ENCODE results near the gene SPSB2. TPM values are rescaled to one million over a fixed set of nuclear protein-coding genes. Genes with fewer than 3 reads are reported as not detected.
"Not testable (repeated sequence)": the region's sequence is repeated elsewhere in the genome, so short reads cannot be mapped to it uniquely, and the experiment has no call there.

The SPSB2 gene
- total RNA-seq, 4 donors from 2014 or later = 3.0 to 16.5 (median 7.5) TPM

GRCh38 chr12:6866163-6866919 is 6.8 kb downstream of the SPSB2 start:
- Histone ChIP-seq H3K27me3 (no peaks in the 10 kb centered on the region), H3K27ac (peak overlapping the region; percentile 94), H3K36me3 (peaks cover 66% of the 10 kb centered on the region), H3K4me3 (peak overlapping the region; percentile 97), H3K4me1 (peaks cover 39% of the 10 kb centered on the region), H3K9me3 (no peaks in the 10 kb centered on the region)
- 65% methylated on average over 19 of the region's 19 CpGs for WGBS
- TF ChIP-seq POLR2A (IDR thresholded peaks at IDR 0.05) (no peak), CTCF (IDR thresholded peaks at IDR 0.05) (no peak), POLR2AphosphoS5 (IDR thresholded peaks at IDR 0.05) (no peak), EP300 (IDR thresholded peaks at IDR 0.05) (no peak)
- DNase-seq (ENCODE audit: low spot score in 2 of 2) = no peak

- not testable (repeated sequence) for H3K4me3 ChIP-seq; H3K27ac ChIP-seq; H3K27me3 ChIP-seq; DNase-seq (ENCODE audit: low spot score in 2 of 2); H3K9me3 ChIP-seq
- Histone ChIP-seq H3K36me3 (peaks cover 66% of the 10 kb centered on the region), H3K4me1 (peaks cover 32% of the 10 kb centered on the region)
- WGBS = 99% methylated on average over 5 of the region's 5 CpGs
These were observed 7.8 kb downstream of the SPSB2 start for GRCh38 chr12:6865307-6865706.

- no peaks in the 10 kb centered on the region for H3K27me3 ChIP-seq
- H3K27ac ChIP-seq = no peak overlapping the region
- H3K4me3 ChIP-seq = no peak overlapping the region
- peaks cover 17% of the 10 kb centered on the region for H3K4me1 ChIP-seq
- no peaks in the 10 kb centered on the region for H3K9me3 ChIP-seq
- TF ChIP-seq EP300 (IDR thresholded peaks at IDR 0.05) (no peak), POLR2A (IDR thresholded peaks at IDR 0.05) (no peak), CTCF (IDR thresholded peaks at IDR 0.05) (no peak), POLR2AphosphoS5 (IDR thresholded peaks at IDR 0.05) (no peak)
- DNase-seq (ENCODE audit: low spot score in 2 of 2) = no peak
- WGBS = 95% methylated on average over 16 of the region's 16 CpGs
- H3K36me3 ChIP-seq = peaks cover 73% of the 10 kb centered on the region
These were observed 9.3 kb downstream of the SPSB2 start for GRCh38 chr12:6863586-6864321.

- H3K36me3 ChIP-seq = peaks cover 81% of the 10 kb centered on the region
- no peak for DNase-seq (ENCODE audit: low spot score in 2 of 2)
- TF ChIP-seq CTCF (IDR thresholded peaks at IDR 0.05) (no peak), POLR2A (IDR thresholded peaks at IDR 0.05) (no peak), POLR2AphosphoS5 (IDR thresholded peaks at IDR 0.05) (no peak), EP300 (IDR thresholded peaks at IDR 0.05) (no peak)
- peaks cover 10% of the 10 kb centered on the region for H3K4me1 ChIP-seq
- H3K4me3 ChIP-seq = no peak overlapping the region
- no peak overlapping the region for H3K27ac ChIP-seq
- no peaks in the 10 kb centered on the region for H3K9me3 ChIP-seq
- no peaks in the 10 kb centered on the region for H3K27me3 ChIP-seq
- WGBS = 91% methylated on average over 11 of the region's 11 CpGs
These were observed 10.1 kb downstream of the SPSB2 start for GRCh38 chr12:6863033-6863432.

GRCh38 chr12:6861391-6861790 is 11.7 kb downstream of the SPSB2 start:
- H3K9me3 ChIP-seq = no peaks in the 10 kb centered on the region
- peaks cover under 1% of the 10 kb centered on the region for H3K4me1 ChIP-seq
- no peak overlapping the region for H3K27ac ChIP-seq
- H3K27me3 ChIP-seq = no peaks in the 10 kb centered on the region
- peaks cover 97% of the 10 kb centered on the region for H3K36me3 ChIP-seq
- no peak overlapping the region for H3K4me3 ChIP-seq
- TF ChIP-seq CTCF (IDR thresholded peaks at IDR 0.05) (no peak), EP300 (IDR thresholded peaks at IDR 0.05) (no peak), POLR2AphosphoS5 (IDR thresholded peaks at IDR 0.05) (no peak)
- 93% methylated on average over 9 of the region's 9 CpGs for WGBS
- no peak for DNase-seq (ENCODE audit: low spot score in 2 of 2)

Measured in suprapubic skin (tissue), 4 donors.